Cardiac fibroblast (primary cell): ENCODE data around the gene SELENOM.
A peak's percentile ranks its signal among the peaks of the same experiment; 100 is the strongest.

Experiments used
- DNase-seq, 2 donors: peaks; one replicate each; pipeline versions ENCODE4 v3.0.0 to v3.0.0-alpha.2; 2010; ENCODE audit warnings: low read depth in 2 of 2
- H3K4me3 ChIP-seq, 2 donors: replicated peaks in 1 of 2; 1 replicate in 1 of 2; 2 replicates in 1 of 2; pipeline ENCODE4 v1.5.1; 2011; ENCODE audit warnings: low read depth in 2 of 2, low read length in 2 of 2, mild to moderate bottlenecking in 2 of 2, moderate library complexity in 1 of 2
- CTCF ChIP-seq: IDR thresholded peaks from one replicate; pipeline ENCODE4 v1.5.1; 2011; ENCODE audit warnings: low read depth, mild to moderate bottlenecking, low read length, inconsistent platforms

The SELENOM gene

GRCh38 chr22:31107178-31107893 lies at the start of gene SELENOM:
SELENOM (minus strand) TSS chr22:31107568; CDS start chr22:31107505, 63 bp downstream.
- peak; percentile 99 for TF ChIP-seq CTCF
- DNase-seq, result peak; percentile 99
- peak within 1 kb of the TSS; percentile 92 to 93 for H3K4me3 ChIP-seq

- H3K4me3 ChIP-seq, result no peak overlapping the region
- DNase-seq, result peak; percentile 40 to 58
- TF ChIP-seq CTCF, result no peak
Measured at GRCh38 chr22:31155422-31155821, 48.1 kb upstream of the SELENOM start.

- DNase-seq, result no peak
- H3K4me3 ChIP-seq, result no peak overlapping the region
- no peak for TF ChIP-seq CTCF
Measured at GRCh38 chr22:31154975-31155374, 47.6 kb upstream of the SELENOM start.

GRCh38 chr22:31153357-31153756 lies 46.0 kb upstream of the SELENOM start:
- no peak for DNase-seq
- no peak for TF ChIP-seq CTCF
- H3K4me3 ChIP-seq, result no peak overlapping the region

GRCh38 chr22:31151872-31152271 lies 44.5 kb upstream of the SELENOM start:
- no peak for DNase-seq
- H3K4me3 ChIP-seq, result no peak overlapping the region
- no peak for TF ChIP-seq CTCF

- no peak for DNase-seq
- peak; percentile 49 for TF ChIP-seq CTCF
- no peak overlapping the region for H3K4me3 ChIP-seq
Measured at GRCh38 chr22:31150615-31151014, 43.2 kb upstream of the SELENOM start.
